ENCODE data around the gene OSR1. TPM values are rescaled to one million over a fixed set of nuclear protein-coding genes. Genes with fewer than 3 reads are reported as not detected.

The OSR1 gene
- total RNA-seq, 1 donor from 2014 or later = 1.3 TPM

DNA sequence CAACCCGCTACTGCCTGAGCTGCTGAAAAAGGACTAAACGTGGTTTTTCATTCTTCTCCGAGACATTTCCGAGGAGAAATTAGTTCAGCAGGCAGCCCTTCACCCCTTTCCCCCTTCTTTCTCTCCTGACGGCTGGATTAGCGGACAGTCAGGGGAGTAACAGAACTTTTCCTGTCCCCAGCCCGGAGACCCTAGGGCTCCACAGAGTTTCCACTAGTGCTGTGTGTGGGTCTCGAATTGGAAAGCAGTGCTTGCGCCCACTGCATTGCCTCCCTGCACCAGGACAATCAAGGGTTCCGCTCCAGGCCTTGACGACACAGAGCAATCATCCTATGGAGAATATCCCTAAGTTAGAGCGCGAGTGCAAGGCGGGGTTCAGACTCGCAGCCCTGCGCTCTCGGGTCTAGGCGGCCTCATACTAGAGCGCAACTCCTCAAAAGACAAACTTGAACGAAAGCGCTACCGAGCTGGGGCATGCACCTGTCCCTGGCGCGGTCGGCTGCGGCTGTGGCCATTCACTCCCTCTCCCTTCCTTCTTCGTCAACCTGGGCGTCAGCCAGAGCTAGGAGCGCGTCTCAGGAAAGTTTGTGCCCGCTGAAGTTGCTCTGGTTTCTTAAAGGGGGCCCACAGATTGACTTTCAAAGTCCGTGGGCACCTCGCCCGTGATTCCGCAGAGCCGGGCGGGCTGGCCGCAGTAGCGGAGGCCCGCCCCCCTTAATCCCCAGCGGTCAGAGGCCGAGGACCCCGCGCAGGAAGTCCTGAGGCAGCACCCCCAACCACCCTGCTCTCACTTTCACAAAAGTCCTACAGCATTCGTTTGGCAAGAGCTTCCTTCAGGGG, 801 bp downstream of the OSR1 start:
- DNase-seq (ENCODE audit: low read depth) = peak; percentile 14
- peak overlapping the region; percentile 50 for H3K4me3 ChIP-seq (ENCODE audit: low read depth, low read length)
- TF ChIP-seq, protein P1, sequence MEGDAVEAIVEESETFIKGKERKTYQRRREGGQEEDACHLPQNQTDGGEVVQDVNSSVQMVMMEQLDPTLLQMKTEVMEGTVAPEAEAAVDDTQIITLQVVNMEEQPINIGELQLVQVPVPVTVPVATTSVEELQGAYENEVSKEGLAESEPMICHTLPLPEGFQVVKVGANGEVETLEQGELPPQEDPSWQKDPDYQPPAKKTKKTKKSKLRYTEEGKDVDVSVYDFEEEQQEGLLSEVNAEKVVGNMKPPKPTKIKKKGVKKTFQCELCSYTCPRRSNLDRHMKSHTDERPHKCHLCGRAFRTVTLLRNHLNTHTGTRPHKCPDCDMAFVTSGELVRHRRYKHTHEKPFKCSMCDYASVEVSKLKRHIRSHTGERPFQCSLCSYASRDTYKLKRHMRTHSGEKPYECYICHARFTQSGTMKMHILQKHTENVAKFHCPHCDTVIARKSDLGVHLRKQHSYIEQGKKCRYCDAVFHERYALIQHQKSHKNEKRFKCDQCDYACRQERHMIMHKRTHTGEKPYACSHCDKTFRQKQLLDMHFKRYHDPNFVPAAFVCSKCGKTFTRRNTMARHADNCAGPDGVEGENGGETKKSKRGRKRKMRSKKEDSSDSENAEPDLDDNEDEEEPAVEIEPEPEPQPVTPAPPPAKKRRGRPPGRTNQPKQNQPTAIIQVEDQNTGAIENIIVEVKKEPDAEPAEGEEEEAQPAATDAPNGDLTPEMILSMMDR (IDR thresholded peaks at IDR 0.05; ENCODE audit: insufficient read depth, low read length, severe bottlenecking) = no peak
- no peak for FAIRE-seq
- no peaks in the 10 kb centered on the region for H3K36me3 ChIP-seq (ENCODE audit: control insufficient read depth, insufficient read depth, low read length)
- peaks cover 13% of the 10 kb centered on the region for H3K27me3 ChIP-seq (ENCODE audit: control insufficient read depth, insufficient read depth, low read length)

DNA sequence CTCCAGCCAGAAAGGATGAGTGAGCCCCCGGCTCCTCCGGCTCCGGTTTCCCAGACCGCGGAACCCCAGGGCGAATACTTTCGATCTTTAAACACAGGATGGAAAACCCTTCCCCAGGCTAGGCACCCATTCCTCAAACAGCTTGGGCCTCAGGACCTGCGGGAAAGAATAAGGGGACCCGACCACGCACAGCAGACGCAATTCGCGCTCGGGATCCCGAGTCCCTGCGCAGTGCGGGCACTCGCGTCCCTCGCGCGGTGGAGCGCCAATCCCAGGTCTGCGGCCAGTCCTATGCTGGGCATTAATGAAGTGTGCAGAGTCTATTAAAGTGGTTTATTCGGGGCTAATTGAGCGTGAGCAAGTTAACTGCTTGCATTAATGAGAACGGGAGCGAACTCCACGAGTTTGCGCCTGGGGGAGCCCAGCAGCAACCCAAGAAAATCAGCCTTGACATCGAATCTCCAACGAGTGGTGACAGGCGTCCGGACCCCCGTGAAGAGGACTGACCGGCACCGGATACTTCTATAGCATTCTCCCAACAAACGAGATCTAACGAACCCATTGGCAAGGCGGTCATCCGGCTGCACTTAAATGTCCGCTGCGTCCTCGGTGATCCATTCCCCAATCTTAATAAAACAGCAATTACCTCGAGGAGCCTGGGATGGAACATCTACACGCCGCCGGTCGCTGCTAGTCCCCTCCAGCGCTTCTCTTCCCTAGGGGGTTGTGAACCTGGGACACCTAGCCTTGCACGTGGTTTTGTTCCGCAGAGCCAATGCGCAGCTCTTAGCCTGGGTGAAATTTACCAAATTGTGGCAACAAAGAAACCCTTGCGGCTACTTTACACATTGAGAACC, 1.6 kb downstream of the OSR1 start:
- TF ChIP-seq, protein P1 (IDR thresholded peaks at IDR 0.05; ENCODE audit: insufficient read depth, low read length, severe bottlenecking) = no peak
- FAIRE-seq (no peak), DNase-seq (ENCODE audit: low read depth) (no peak)
- Histone ChIP-seq H3K27me3 (ENCODE audit: control insufficient read depth, insufficient read depth, low read length) (peaks cover 13% of the 10 kb centered on the region), H3K4me3 (ENCODE audit: low read depth, low read length) (peak overlapping the region; percentile 50), H3K36me3 (ENCODE audit: control insufficient read depth, insufficient read depth, low read length) (no peaks in the 10 kb centered on the region)

DNA sequence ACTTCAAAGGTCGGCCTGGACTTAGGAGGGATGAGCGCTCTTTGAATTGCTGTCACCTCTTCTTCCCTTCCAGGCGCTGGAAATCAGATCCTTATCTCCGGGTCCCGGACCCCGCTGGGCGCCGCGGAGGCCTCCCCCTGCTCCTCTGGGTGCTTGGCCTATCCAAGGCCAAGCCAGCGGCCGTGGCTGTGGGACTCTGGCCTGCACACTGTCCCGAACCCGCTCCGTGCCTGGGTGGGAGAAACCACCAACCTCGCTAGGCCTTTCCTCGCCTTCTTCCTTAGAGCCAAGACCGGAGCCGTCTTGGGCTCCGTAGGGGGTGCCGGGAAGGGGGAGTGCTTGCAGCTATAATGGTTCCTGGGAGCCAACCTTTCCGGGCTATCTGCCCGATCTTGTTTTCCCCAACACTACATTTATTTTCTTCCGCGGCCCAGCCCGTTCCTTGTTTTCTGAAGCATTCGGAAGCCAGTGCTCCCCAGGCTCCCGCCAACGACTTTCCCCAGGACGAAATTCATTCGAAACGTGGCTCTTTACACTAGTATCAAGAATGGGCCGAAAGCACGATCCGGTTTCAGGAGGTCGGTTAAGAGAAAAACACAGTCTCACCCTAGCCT, 2.4 kb downstream of the OSR1 start:
- TF ChIP-seq, protein P1 (IDR thresholded peaks at IDR 0.05; ENCODE audit: insufficient read depth, low read length, severe bottlenecking) = no peak
- H3K4me3 ChIP-seq (ENCODE audit: low read depth, low read length) = no peak overlapping the region
- H3K27me3 ChIP-seq (ENCODE audit: control insufficient read depth, insufficient read depth, low read length) = peaks cover 13% of the 10 kb centered on the region
- H3K36me3 ChIP-seq (ENCODE audit: control insufficient read depth, insufficient read depth, low read length) = no peaks in the 10 kb centered on the region
- FAIRE-seq (no peak), DNase-seq (ENCODE audit: low read depth) (no peak)

DNA sequence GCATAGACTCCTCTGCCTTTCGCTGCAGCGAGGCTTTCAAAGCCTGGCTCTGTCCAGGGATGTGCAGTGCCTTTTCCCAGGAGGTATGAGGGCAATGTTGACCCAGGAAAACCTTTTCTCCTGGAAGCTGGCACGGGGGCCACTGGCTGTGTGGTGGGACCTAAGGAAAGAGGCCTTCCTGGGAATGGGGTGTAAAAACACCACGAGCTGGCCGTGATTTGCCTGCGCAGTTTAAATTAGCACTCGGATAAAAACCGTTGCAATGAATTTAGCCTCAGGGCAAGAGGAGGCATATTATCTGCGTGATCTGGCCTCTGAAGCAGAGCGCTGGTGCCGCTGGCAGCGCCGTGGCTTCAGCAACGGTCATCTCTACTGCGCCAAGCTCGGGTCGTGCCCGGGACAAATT, 3.0 kb downstream of the OSR1 start:
- Histone ChIP-seq H3K4me3 (ENCODE audit: low read depth, low read length) (no peak overlapping the region), H3K36me3 (ENCODE audit: control insufficient read depth, insufficient read depth, low read length) (no peaks in the 10 kb centered on the region), H3K27me3 (ENCODE audit: control insufficient read depth, insufficient read depth, low read length) (peaks cover 13% of the 10 kb centered on the region)
- FAIRE-seq (no peak), DNase-seq (ENCODE audit: low read depth) (no peak)
- TF ChIP-seq, protein P1 (IDR thresholded peaks at IDR 0.05; ENCODE audit: insufficient read depth, low read length, severe bottlenecking) = no peak

DNA sequence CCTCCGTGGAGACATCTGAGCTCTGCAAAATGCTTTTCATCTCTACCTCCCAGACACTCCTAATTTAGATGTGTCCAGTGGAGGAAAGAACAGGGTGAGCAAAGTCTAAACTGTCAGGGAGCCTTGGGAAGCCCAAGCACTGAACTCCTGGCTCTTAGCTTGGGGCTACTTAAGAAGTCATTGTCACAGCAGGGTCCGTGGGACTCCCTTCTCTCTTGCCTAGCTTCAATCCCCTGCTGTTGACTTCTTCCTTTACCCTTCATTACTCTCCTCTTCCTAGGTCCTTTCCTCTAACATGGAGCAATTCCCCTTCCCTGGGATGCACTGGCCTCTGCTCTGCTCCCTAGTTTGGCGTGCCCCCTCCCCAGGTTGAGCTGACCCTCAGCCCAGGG, 3.4 kb downstream of the OSR1 start:
- FAIRE-seq = no peak
- H3K4me3 ChIP-seq (ENCODE audit: low read depth, low read length) = no peak overlapping the region
- no peak for DNase-seq (ENCODE audit: low read depth)
- TF ChIP-seq, protein P1 (IDR thresholded peaks at IDR 0.05; ENCODE audit: insufficient read depth, low read length, severe bottlenecking) = no peak
- no peaks in the 10 kb centered on the region for H3K36me3 ChIP-seq (ENCODE audit: control insufficient read depth, insufficient read depth, low read length)
- H3K27me3 ChIP-seq (ENCODE audit: control insufficient read depth, insufficient read depth, low read length) = peaks cover 13% of the 10 kb centered on the region

All from bronchial epithelial cell (primary cell).